Neural progenitor cell (in vitro differentiated cells): ENCODE results near the gene TPCN2. TPM values are rescaled to one million over a fixed set of nuclear protein-coding genes. Genes with fewer than 3 reads are reported as not detected.
"Not testable (repeated sequence)": the region's sequence is repeated elsewhere in the genome, so short reads cannot be mapped to it uniquely, and the experiment has no call there.

ENCODE experiments used
- DNase-seq: peaks from one replicate; pipeline ENCODE4 v3.0.0-alpha.2; 2016; ENCODE audit warnings: low spot score
- H2AFZ ChIP-seq: fragments of 200-600 bp; sonication (generic); replicated peaks from 2 replicates; pipeline ENCODE4 v1.6.1; 2016; ENCODE audit warnings: antibody characterized with exemption
- H3F3A ChIP-seq: fragments of 200-600 bp; sonication (generic); 2 replicates; pipeline ENCODE4 v1.6.1; 2016; ENCODE audit warnings: antibody characterized with exemption, low read depth
- H3K27ac ChIP-seq: fragments of 200-600 bp; sonication (generic); 2 replicates; pipeline ENCODE4 v1.5.1; 2016; ENCODE audit warnings: mild to moderate bottlenecking
- H3K27me3 ChIP-seq: fragments of 200-600 bp; sonication (generic); 2 replicates; pipeline ENCODE4 v1.6.1; 2016; ENCODE audit warnings: mild to moderate bottlenecking, moderate library complexity
- H3K36me3 ChIP-seq: fragments of 200-600 bp; sonication (generic); 2 replicates; pipeline ENCODE4 v1.5.1; 2016
- H3K4me1 ChIP-seq: fragments of 200-600 bp; sonication (generic); 2 replicates; pipeline ENCODE4 v1.6.1; 2016; ENCODE audit warnings: mixed run types
- H3K4me2 ChIP-seq: fragments of 200-600 bp; sonication (generic); 2 replicates; pipeline ENCODE4 v1.6.1; 2016
- H3K4me3 ChIP-seq: fragments of 200-600 bp; sonication (generic); 2 replicates; pipeline ENCODE4 v1.5.1; 2016
- H3K79me2 ChIP-seq: fragments of 200-600 bp; sonication (generic); 2 replicates; pipeline ENCODE4 v1.6.1; 2016; ENCODE audit warnings: low read depth
- H3K9ac ChIP-seq: fragments of 200-600 bp; sonication (generic); 2 replicates; pipeline ENCODE4 v1.6.1; 2016
- H3K9me3 ChIP-seq: fragments of 200-600 bp; sonication (generic); 2 replicates; pipeline ENCODE4 v1.5.1; 2016; ENCODE audit warnings: low read depth
- H4K20me1 ChIP-seq: fragments of 200-600 bp; sonication (generic); 2 replicates; pipeline ENCODE4 v1.6.1; 2016; ENCODE audit warnings: low read depth
- H3K27ac Mint-ChIP-seq: 3 replicates; pipeline ENCODE4 v1.8.0; 2021; ENCODE audit warnings: mixed read lengths
- H3K27me3 Mint-ChIP-seq: 2 replicates; pipeline ENCODE4 v1.8.0; 2022; ENCODE audit warnings: low read depth, mild to moderate bottlenecking, inconsistent platforms, moderate library complexity, mixed read lengths; ENCODE audit not compliant: insufficient read depth
- H3K36me3 Mint-ChIP-seq: 3 replicates; pipeline ENCODE4 v1.8.0; 2021; ENCODE audit warnings: mixed read lengths
- H3K4me1 Mint-ChIP-seq: 3 replicates; pipeline ENCODE4 v1.8.0; 2021; ENCODE audit warnings: mixed read lengths
- H3K4me3 Mint-ChIP-seq: 3 replicates; pipeline ENCODE4 v1.8.0; 2021; ENCODE audit warnings: mild to moderate bottlenecking, moderate library complexity, mixed read lengths
- H3K9me3 Mint-ChIP-seq: 3 replicates; pipeline ENCODE4 v1.8.0; 2020; ENCODE audit warnings: mixed read lengths
- EZH2 ChIP-seq: fragments of 200-600 bp; sonication (generic); IDR thresholded peaks from 2 replicates; pipeline ENCODE4 v1.6.1; 2017; ENCODE audit warnings: antibody characterized with exemption, mild to moderate bottlenecking, moderate library complexity
- EZH2phosphoT487 ChIP-seq: fragments of 200-600 bp; sonication (generic); IDR thresholded peaks from 2 replicates; pipeline ENCODE4 v1.6.1; 2017; ENCODE audit warnings: antibody characterized with exemption
- total RNA-seq: library from RNA; depleted of rRNA; stranded (reverse); fragments of >200 nt; gene quantifications from 2 replicates; pipeline ENCODE4 v1.2.3, GENCODE V29; 2015; ENCODE audit warnings: low replicate concordance
- TF ChIP-seq, protein P1 (sequence below): fragments of 200-600 bp; sonication (generic); IDR thresholded peaks from 2 replicates; pipeline ENCODE4 v1.5.1; 2017; ENCODE audit warnings: antibody characterized with exemption, mild to moderate bottlenecking

TPCN2 gene
- total RNA-seq, 1 donor from 2014 or later, result 7.2 TPM

DNA sequence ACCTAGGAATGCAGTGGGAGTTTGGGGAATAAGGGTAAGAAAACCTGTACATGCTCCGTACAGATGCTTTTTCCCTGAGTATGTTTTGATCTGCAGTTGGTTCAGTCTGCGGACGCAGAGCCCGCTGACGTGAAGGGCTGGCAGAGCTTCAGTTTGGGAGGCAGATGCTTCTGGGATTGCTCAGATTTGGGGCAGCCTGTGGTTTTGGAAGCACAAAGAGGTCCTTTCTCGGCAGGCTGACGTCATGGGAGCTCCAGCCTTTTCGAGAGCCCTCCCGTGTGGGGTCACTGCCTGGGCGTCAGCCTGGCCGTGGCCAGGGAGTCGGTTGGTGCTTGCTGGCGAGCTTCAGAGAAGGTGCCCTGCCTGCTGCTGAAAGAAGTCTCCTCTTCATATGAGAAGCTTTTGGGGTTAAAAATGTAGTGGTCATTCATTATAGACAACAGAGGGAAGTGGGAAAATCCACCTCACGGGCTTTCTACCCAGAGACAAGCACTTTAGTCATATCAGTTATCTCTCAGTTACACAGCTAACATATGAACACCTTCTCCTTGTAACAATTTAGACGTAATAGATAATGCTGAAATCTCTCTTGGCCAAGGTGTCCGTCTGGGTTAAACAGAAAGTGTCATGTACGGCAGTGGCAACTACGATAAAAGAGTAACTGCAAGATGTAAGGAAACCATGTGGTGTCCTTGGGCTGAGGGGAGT lies 26.8 kb downstream of the TPCN2 start:
- H3K9me3 Mint-ChIP-seq, result no peaks in the 10 kb centered on the region
- no peaks in the 10 kb centered on the region for H3K36me3 Mint-ChIP-seq
- Histone ChIP-seq H3K4me1 (no peaks in the 10 kb centered on the region), H3K4me2 (no peak overlapping the region), H3K27me3 (no peaks in the 10 kb centered on the region), H3K4me3 (no peak overlapping the region), H3K36me3 (no peaks in the 10 kb centered on the region), H3K9ac (no peak overlapping the region), H3F3A (no peaks in the 10 kb centered on the region), H3K9me3 (no peaks in the 10 kb centered on the region), H2AFZ (no peak overlapping the region), H3K79me2 (no peaks in the 10 kb centered on the region), H3K27ac (no peak overlapping the region), H4K20me1 (peaks cover 6% of the 10 kb centered on the region)
- no peaks in the 10 kb centered on the region for H3K4me1 Mint-ChIP-seq
- TF ChIP-seq EZH2phosphoT487 (no peak), EZH2 (no peak)
- TF ChIP-seq, protein P1, sequence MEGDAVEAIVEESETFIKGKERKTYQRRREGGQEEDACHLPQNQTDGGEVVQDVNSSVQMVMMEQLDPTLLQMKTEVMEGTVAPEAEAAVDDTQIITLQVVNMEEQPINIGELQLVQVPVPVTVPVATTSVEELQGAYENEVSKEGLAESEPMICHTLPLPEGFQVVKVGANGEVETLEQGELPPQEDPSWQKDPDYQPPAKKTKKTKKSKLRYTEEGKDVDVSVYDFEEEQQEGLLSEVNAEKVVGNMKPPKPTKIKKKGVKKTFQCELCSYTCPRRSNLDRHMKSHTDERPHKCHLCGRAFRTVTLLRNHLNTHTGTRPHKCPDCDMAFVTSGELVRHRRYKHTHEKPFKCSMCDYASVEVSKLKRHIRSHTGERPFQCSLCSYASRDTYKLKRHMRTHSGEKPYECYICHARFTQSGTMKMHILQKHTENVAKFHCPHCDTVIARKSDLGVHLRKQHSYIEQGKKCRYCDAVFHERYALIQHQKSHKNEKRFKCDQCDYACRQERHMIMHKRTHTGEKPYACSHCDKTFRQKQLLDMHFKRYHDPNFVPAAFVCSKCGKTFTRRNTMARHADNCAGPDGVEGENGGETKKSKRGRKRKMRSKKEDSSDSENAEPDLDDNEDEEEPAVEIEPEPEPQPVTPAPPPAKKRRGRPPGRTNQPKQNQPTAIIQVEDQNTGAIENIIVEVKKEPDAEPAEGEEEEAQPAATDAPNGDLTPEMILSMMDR, result no peak
- H3K4me3 Mint-ChIP-seq, result no peak overlapping the region
- no peak for DNase-seq
- no peaks in the 10 kb centered on the region for H3K27me3 Mint-ChIP-seq
- H3K27ac Mint-ChIP-seq, result no peak overlapping the region

DNA sequence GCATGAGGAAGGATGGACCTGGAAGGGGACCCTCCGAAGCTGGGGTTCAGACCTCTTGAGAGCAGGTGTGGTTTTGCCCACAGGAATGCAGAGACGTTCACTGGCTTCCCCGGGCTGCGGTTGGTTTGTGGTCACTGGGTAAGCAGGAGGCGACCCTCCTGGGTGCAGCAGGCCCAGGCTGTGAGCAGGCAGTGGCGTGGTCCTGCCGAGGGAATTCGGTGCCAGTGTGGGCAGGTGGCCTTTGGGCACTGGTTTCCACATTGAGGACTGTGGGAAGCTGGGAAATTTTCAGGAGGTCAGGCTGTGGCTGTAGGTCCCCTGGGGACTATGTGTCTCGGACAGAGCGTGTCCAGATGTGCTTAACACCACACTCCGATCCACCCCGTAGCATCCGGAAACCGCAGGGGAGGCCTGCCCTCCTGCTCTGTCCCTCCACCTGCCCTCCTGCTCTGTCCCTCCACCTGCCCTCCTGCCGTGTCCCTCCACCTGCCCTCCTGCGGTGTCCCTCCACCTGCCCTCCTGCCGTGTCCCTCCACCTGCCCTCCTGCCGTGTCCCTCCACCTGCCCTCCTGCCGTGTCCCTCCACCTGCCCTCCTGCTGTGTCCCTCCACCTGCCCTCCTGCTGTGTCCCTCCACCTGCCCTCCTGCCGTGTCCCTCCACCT lies 27.5 kb downstream of the TPCN2 start:
- H2AFZ ChIP-seq, result no peak overlapping the region
- H3K36me3 ChIP-seq, result no peaks in the 10 kb centered on the region
- TF ChIP-seq, protein P1, result no peak
- TF ChIP-seq EZH2, result no peak
- TF ChIP-seq EZH2phosphoT487, result no peak
- no peaks in the 10 kb centered on the region for H3K27me3 ChIP-seq
- H3K4me1 Mint-ChIP-seq, result no peaks in the 10 kb centered on the region
- H4K20me1 ChIP-seq, result peaks cover 6% of the 10 kb centered on the region
- H3K4me2 ChIP-seq, result no peak overlapping the region
- H3K9me3 ChIP-seq, result no peaks in the 10 kb centered on the region
- H3K27ac ChIP-seq, result no peak overlapping the region
- H3K27ac Mint-ChIP-seq, result no peak overlapping the region
- no peak overlapping the region for H3K9ac ChIP-seq
- no peaks in the 10 kb centered on the region for H3K36me3 Mint-ChIP-seq
- no peaks in the 10 kb centered on the region for H3K4me1 ChIP-seq
- no peaks in the 10 kb centered on the region for H3K27me3 Mint-ChIP-seq
- no peaks in the 10 kb centered on the region for H3K9me3 Mint-ChIP-seq
- H3F3A ChIP-seq, result no peaks in the 10 kb centered on the region
- no peak overlapping the region for H3K4me3 Mint-ChIP-seq
- no peak overlapping the region for H3K4me3 ChIP-seq
- DNase-seq, result no peak
- no peaks in the 10 kb centered on the region for H3K79me2 ChIP-seq

DNA sequence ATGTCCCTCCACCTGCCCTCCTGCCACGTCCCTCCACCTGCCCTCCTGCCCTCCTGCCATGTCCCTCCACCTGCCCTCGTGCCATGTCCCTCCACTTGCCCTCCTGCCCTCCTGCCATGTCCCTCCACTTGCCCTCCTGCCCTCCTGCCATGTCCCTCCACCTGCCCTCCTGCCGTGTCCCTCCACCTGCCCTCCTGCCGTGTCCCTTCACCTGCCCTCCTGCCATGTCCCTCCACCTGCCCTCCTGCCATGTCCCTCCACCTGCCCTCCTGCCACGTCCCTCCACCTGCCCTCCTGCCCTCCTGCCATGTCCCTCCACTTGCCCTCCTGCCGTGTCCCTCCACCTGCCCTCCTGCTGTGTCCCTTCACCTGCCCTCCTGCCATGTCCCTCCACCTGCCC lies 28.2 kb downstream of the TPCN2 start:
- H3K27ac ChIP-seq, DNase-seq, H3K27ac Mint-ChIP-seq, H3K27me3 Mint-ChIP-seq, H3K4me1 Mint-ChIP-seq, H3K9me3 ChIP-seq, H4K20me1 ChIP-seq, H3F3A ChIP-seq, H3K9me3 Mint-ChIP-seq, H3K4me2 ChIP-seq, H3K36me3 Mint-ChIP-seq, H3K36me3 ChIP-seq, H3K79me2 ChIP-seq, H3K4me1 ChIP-seq, H3K27me3 ChIP-seq, H3K9ac ChIP-seq, H3K4me3 ChIP-seq, H3K4me3 Mint-ChIP-seq, H2AFZ ChIP-seq: not testable (repeated sequence)

DNA sequence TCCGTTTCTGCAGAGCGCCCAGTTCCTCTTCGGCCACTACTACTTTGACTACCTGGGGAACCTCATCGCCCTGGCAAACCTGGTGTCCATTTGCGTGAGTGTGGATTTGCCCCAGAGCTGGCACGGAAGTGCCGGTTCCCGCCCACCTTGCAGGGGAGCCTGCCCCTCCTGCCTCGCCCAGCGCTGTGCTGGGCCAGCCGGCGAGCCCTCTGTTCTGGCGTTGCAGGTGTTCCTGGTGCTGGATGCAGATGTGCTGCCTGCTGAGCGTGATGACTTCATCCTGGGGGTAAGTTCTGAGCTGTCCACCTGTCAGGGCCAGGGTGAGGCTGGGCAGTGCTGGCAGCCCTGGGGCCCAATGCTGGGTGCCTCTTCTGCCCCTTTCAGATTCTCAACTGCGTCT lies 29.8 kb downstream of the TPCN2 start:
- H3K4me3 ChIP-seq, result no peak overlapping the region
- H3K27ac Mint-ChIP-seq, result no peak overlapping the region
- H3K36me3 Mint-ChIP-seq, result peaks cover 5% of the 10 kb centered on the region
- H3K4me2 ChIP-seq, result no peak overlapping the region
- no peaks in the 10 kb centered on the region for H3F3A ChIP-seq
- H3K36me3 ChIP-seq, result no peaks in the 10 kb centered on the region
- H3K79me2 ChIP-seq, result no peaks in the 10 kb centered on the region
- TF ChIP-seq EZH2, result no peak
- TF ChIP-seq EZH2phosphoT487, result no peak
- TF ChIP-seq, protein P1, result no peak
- no peak overlapping the region for H3K9ac ChIP-seq
- no peaks in the 10 kb centered on the region for H3K27me3 ChIP-seq
- H3K4me1 Mint-ChIP-seq, result no peaks in the 10 kb centered on the region
- H3K27ac ChIP-seq, result no peak overlapping the region
- H3K4me3 Mint-ChIP-seq, result no peak overlapping the region
- no peaks in the 10 kb centered on the region for H3K27me3 Mint-ChIP-seq
- no peaks in the 10 kb centered on the region for H3K4me1 ChIP-seq
- no peaks in the 10 kb centered on the region for H3K9me3 ChIP-seq
- no peaks in the 10 kb centered on the region for H3K9me3 Mint-ChIP-seq
- H2AFZ ChIP-seq, result no peak overlapping the region
- peaks cover 6% of the 10 kb centered on the region for H4K20me1 ChIP-seq
- no peak for DNase-seq
